Measurements from ENCODE around the gene TVP23C. TPM values are rescaled to one million over a fixed set of nuclear protein-coding genes. Genes with fewer than 3 reads are reported as not detected.

TVP23C gene
- total RNA-seq, 1 experiment from 2014 or later, result 14.1 TPM

- intact Hi-C loops (cut with micrococcal nuclease), result no loop called here
- Histone ChIP-seq H3K9me2 (ENCODE audit: insufficient read depth) (no peaks in the 10 kb centered on the region), H3K4me1 (ENCODE audit: control insufficient read depth in 1 of 2, insufficient read depth in 2 of 2, low read length in 2 of 2) (no peaks in the 10 kb centered on the region), H3K27ac (ENCODE audit: low read depth, low read length) (no peak overlapping the region), H2AFZ (ENCODE audit: low read depth, low read length, poor library complexity, severe bottlenecking) (no peak overlapping the region), H3K4me3 (replicated peaks in 1 of 2; ENCODE audit: low read depth in 1 of 2, low read length in 2 of 2) (no peak overlapping the region), H3K4me2 (ENCODE audit: low read length) (no peak overlapping the region), H4K20me1 (ENCODE audit: insufficient read depth) (no peaks in the 10 kb centered on the region), H3K9ac (ENCODE audit: low read length) (no peak overlapping the region), H3K79me2 (ENCODE audit: insufficient read depth, low read length) (no peaks in the 10 kb centered on the region), H3K36me3 (ENCODE audit: control insufficient read depth in 1 of 2, insufficient read depth in 2 of 2, low read length in 2 of 2) (no peaks in the 10 kb centered on the region), H3K27me3 (ENCODE audit: insufficient read depth, low read length) (no peaks in the 10 kb centered on the region), H3K9me3 (ENCODE audit: control insufficient read depth in 1 of 2, insufficient read depth in 1 of 2, low read depth in 1 of 2, low read length in 2 of 2) (peaks cover 6 to 8% of the 10 kb centered on the region in 2 experiments; a peak in 3 of 4 replicates)
- ChIA-PET RAD21 (ENCODE audit: low non-redundant PET in 1 of 2, low total read pairs in 2 of 2, uncharacterized antibody in 2 of 2, unreplicated experiment in 2 of 2) (no interaction called here), POLR2A (no interaction called here), CTCF (no interaction called here)
- TF ChIP-seq ATF3 (IDR thresholded peaks at IDR 0.05) (no peak), EGR1 (IDR thresholded peaks at IDR 0.05; ENCODE audit: low read depth) (no peak), ZBTB33 (IDR thresholded peaks at IDR 0.05; ENCODE audit: extremely low read depth, insufficient replicate concordance, low read length) (no peak), MAX (IDR thresholded peaks at IDR 0.05) (no peak), SRF (IDR thresholded peaks at IDR 0.05; ENCODE audit: low read depth) (no peak), ZFX (IDR thresholded peaks at IDR 0.05) (no peak), RAD21 (IDR thresholded peaks at IDR 0.05; ENCODE audit: low read depth) (no peak)
- BruUV-seq (replicated peaks), result no TSS peak
- ATAC-seq, result no peak
- DNase-seq (ENCODE audit: low read depth, low spot score), result no peak
Measured at GRCh38 chr17:15452746-15453145, 110.5 kb downstream of the TVP23C start.

Other genes starting within 250 kb of the TVP23C start
- gene TEKT3, start 221.9 kb downstream of the TVP23C start, total RNA-seq (2021; ENCODE audit: unreplicated experiment), result 0.64 TPM
- 6.2 TPM for gene CDRT4, start 95.9 kb downstream of the TVP23C start, total RNA-seq (2021; ENCODE audit: unreplicated experiment)
- gene FBXW10B, start 56.2 kb upstream of the TVP23C start, total RNA-seq (2021; ENCODE audit: unreplicated experiment), result 1.2 TPM
- 33.8 TPM for gene TRIM16, start 120.8 kb upstream of the TVP23C start, total RNA-seq (2021; ENCODE audit: unreplicated experiment)
- 37.0 TPM for gene ZNF286A, start 136.3 kb upstream of the TVP23C start, total RNA-seq (2021; ENCODE audit: unreplicated experiment)
- 1.1 TPM for gene TBC1D26, start 168.8 kb upstream of the TVP23C start, total RNA-seq (2021; ENCODE audit: unreplicated experiment)

Measured in HCT116 (cell line).